GM12878 (cell line): ENCODE measurements around the gene CACNA2D1. TPM values are rescaled to one million over a fixed set of nuclear protein-coding genes. Genes with fewer than 3 reads are reported as not detected.

Experiments
- ATAC-seq: fragments of 200-7000 bp; cut with Tn5 transposase; 3 replicates; pipeline ENCODE4 v1.9.1; 2020; ENCODE audit warnings: mild to moderate bottlenecking, moderate library complexity
- BruUV-seq: library from RNA; stranded (reverse); fragments of 400-500 nt; replicated peaks from 2 replicates; lab custom pipeline; 2021; lab: Mats Ljungman, UMichigan
- CTCF ChIA-PET: fragments of 300-600 bp; sonication (Branson Sonifier 250); formaldehyde crosslinking; extraction: SDS; loops from one replicate; lab custom pipeline; 2021; ENCODE audit warnings: inconsistent platforms; lab: Yijun Ruan, JAX
- POLR2A ChIA-PET: fragments of 350-600 bp; formaldehyde crosslinking; extraction: SDS; loops from one replicate; lab custom pipeline; 2021; ENCODE audit warnings: inconsistent platforms; lab: Charles Lee
- RAD21 ChIA-PET: fragments of 300-600 bp; sonication (Branson Sonifier 250); formaldehyde crosslinking; loops from one replicate; lab custom pipeline; 2023; ENCODE audit warnings: antibody characterized with exemption; ENCODE audit not compliant: unreplicated experiment; lab: Charles Lee
- SMC1A ChIA-PET: fragments of 300-600 bp; sonication (Branson Sonifier 250); formaldehyde crosslinking; loops from one replicate; lab custom pipeline; 2023; ENCODE audit not compliant: unreplicated experiment, uncharacterized antibody; lab: Charles Lee
- DNase-seq: peaks from one replicate; pipeline ENCODE4 v3.0.0-alpha.2; 2011; ENCODE audit warnings: low read depth, low spot score
- FAIRE-seq: peaks from 3 replicates; lab custom pipeline; 2011; peaks lifted over from hg19 to GRCh38; lab: Jason Lieb, UNC
- H2AFZ ChIP-seq: 2 replicates; pipeline ENCODE4 v1.6.0; 2011; ENCODE audit warnings: low read depth, low read length, control low read depth; ENCODE audit not compliant: control insufficient read depth
- H3K27ac ChIP-seq: 2 replicates; pipeline ENCODE4 v1.5.1; 2011; ENCODE audit warnings: control low read depth; ENCODE audit not compliant: control insufficient read depth, insufficient read depth
- H3K27me3 ChIP-seq, 2 experiments: replicated peaks in 1 of 2; 2 replicates each; pipeline versions ENCODE4 v1.6.0 to v1.6.1; 2011; ENCODE audit warnings: low read length in 1 of 2; ENCODE audit not compliant: control insufficient read depth in 2 of 2, insufficient read depth in 2 of 2
- H3K36me3 ChIP-seq, 2 experiments: 2 replicates each; pipeline ENCODE4 v1.5.1; 2011; ENCODE audit warnings: low read length in 1 of 2; ENCODE audit not compliant: control insufficient read depth in 2 of 2, insufficient read depth in 2 of 2
- H3K4me1 ChIP-seq: 2 replicates; pipeline ENCODE4 v1.6.1; 2011; ENCODE audit warnings: mild to moderate bottlenecking, low read length, moderate library complexity, mixed read lengths; ENCODE audit not compliant: control insufficient read depth, insufficient read depth
- H3K4me2 ChIP-seq: 2 replicates; pipeline ENCODE4 v1.6.0; 2011; ENCODE audit warnings: control low read depth; ENCODE audit not compliant: control insufficient read depth, insufficient read depth
- H3K4me3 ChIP-seq: fragments of 200-600 bp; sonication (generic); 2 replicates; pipeline ENCODE4 v1.5.1; 2016
- H3K79me2 ChIP-seq: 2 replicates; pipeline ENCODE4 v1.6.0; 2011; ENCODE audit warnings: low read length; ENCODE audit not compliant: control insufficient read depth, insufficient read depth
- H3K9ac ChIP-seq: 2 replicates; pipeline ENCODE4 v1.8.0; 2011; ENCODE audit warnings: low read length, control low read depth, mixed read lengths; ENCODE audit not compliant: control insufficient read depth, insufficient read depth
- H3K9me3 ChIP-seq: replicated peaks from 3 replicates; pipeline ENCODE4 v1.5.1; 2011; ENCODE audit warnings: mild to moderate bottlenecking, low read length; ENCODE audit not compliant: control insufficient read depth, insufficient read depth
- H4K20me1 ChIP-seq: 2 replicates; pipeline ENCODE4 v1.6.0; 2011; ENCODE audit not compliant: control insufficient read depth, insufficient read depth
- BCL11A ChIP-seq: IDR thresholded peaks from 2 replicates; pipeline ENCODE4 v1.6.1; 2011; ENCODE audit warnings: low read depth, low read length
- CBX3 ChIP-seq: fragments of 200-600 bp; sonication (generic); IDR thresholded peaks from 2 replicates; pipeline ENCODE4 v1.6.1; 2016; ENCODE audit warnings: low read depth, borderline replicate concordance
- CEBPZ ChIP-seq: fragments of 150-350 bp; IDR thresholded peaks from 2 replicates; pipeline ENCODE4 v1.6.1; 2016; ENCODE audit warnings: low read depth, low read length
- EED ChIP-seq: sonication (generic); IDR thresholded peaks from 2 replicates; pipeline ENCODE4 v1.6.1; 2016; ENCODE audit warnings: antibody characterized with exemption, low read depth
- HDGF ChIP-seq: fragments of 450-650 bp; IDR thresholded peaks from 2 replicates; pipeline ENCODE4 v1.6.1; 2016; ENCODE audit warnings: antibody characterized with exemption
- KLF5 ChIP-seq: fragments of 450-650 bp; IDR thresholded peaks from 2 replicates; pipeline ENCODE4 v1.6.1; 2014; ENCODE audit warnings: mild to moderate bottlenecking; ENCODE audit not compliant: partially characterized antibody
- RAD21 ChIP-seq: IDR thresholded peaks from 2 replicates; pipeline ENCODE4 v1.6.1; 2011; ENCODE audit warnings: mild to moderate bottlenecking, low read depth, low read length, moderate library complexity; ENCODE audit not compliant: insufficient read depth
- RUNX3 ChIP-seq: IDR thresholded peaks from 2 replicates; pipeline ENCODE4 v1.6.1; 2012; ENCODE audit warnings: low read length, inconsistent platforms
- SRF ChIP-seq, 2 experiments: IDR thresholded peaks; 2 replicates each; pipeline ENCODE4 v1.6.1; 2011; ENCODE audit warnings: low read depth in 2 of 2, low read length in 2 of 2, mild to moderate bottlenecking in 1 of 2, moderate library complexity in 1 of 2
- ZNF622 ChIP-seq: fragments of 450-650 bp; IDR thresholded peaks from 2 replicates; pipeline ENCODE4 v1.6.1; 2017; ENCODE audit warnings: mild to moderate bottlenecking, inconsistent platforms
- in situ Hi-C: fragments of 300-500 bp; cut with MboI; formaldehyde crosslinking; loops from 9 replicates; pipeline ENCODE4 v1.14.3; 2018; ENCODE audit warnings: mixed read lengths
- intact Hi-C: fragments of 100-400 bp; cut with micrococcal nuclease; formaldehyde crosslinking; loops from one replicate; pipeline ENCODE4 v1.14.2; 2022; ENCODE audit not compliant: unreplicated experiment
- polyA plus RNA-seq, 11 experiments: library from polyadenylated mRNA; depleted of rRNA in 4 of 11; unstranded in 6 of 11; stranded (reverse) in 5 of 11; fragments of >200 nt; fragmentation: Nextera tagmentation in 4 of 11; fragmentation: Illumina TruSeq in 1 of 11; extraction: Ambion mirVana in 4 of 11; extraction: Trizol in 1 of 11; gene quantifications; 1 replicate in 1 of 11; 2 replicates in 10 of 11; pipeline versions ENCODE4 v1.2.1 to v1.2.3, GENCODE V29; 2011 to 2016; ENCODE audit warnings: inconsistent platforms in 2 of 11, missing spikeins in 2 of 11, low read depth in 1 of 11
- total RNA-seq, 4 experiments: library from RNA; depleted of rRNA in 3 of 4; stranded (reverse); fragments of >200 nt in 3 of 4; fragmentation: Illumina TruSeq in 1 of 4; extraction: Trizol in 1 of 4; gene quantifications; 2 replicates each; pipeline versions ENCODE4 v1.2.1 to v1.2.3, GENCODE V29; 2013 to 2021
- TF ChIP-seq, protein P1 (sequence below): fragments of 450-650 bp; formaldehyde crosslinking; IDR thresholded peaks from 2 replicates; pipeline ENCODE4 v1.5.0; 2022; ENCODE audit warnings: mild to moderate bottlenecking, missing genetic modification characterization

CACNA2D1 gene
- total and polyA plus RNA-seq, 10 of the 15 experiments (the other 5 are each of a cell fraction or from before 2014, with no cell fraction given) = 0.14 to 14.8 (median 0.97) TPM

DNA sequence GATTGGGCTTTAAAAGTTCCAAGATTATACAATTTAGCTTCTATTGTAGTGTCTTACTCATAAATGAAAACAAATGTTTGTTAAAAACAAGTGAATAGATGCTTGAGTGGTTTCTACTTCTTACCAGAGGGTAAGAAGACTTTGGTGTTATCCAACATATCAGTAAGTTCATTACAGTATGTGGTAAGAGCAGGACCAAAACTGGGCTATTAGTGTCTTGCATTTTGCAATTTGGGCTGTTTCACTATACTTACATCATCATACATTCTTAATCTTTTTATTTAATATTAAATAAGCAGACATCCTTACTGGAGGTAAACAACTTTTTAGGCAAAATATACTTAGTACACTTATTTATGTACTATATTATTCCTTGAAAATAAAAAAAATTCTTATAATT is 425.4 kb downstream of the CACNA2D1 start:
- FAIRE-seq = no peak
- ChIA-PET POLR2A (no interaction called here), CTCF (interaction anchor here (0.7 to 8.3 kb wide), 6 partner anchors 15 to 534 kb away, joined by 3 to 96 read pairs (median 10); no protein-coding TSS in a partner anchor), SMC1A (interaction anchor here (0.6 to 8.5 kb wide), 7 partner anchors 11 to 705 kb away, joined by 3 to 89 read pairs (median 4); no protein-coding TSS in a partner anchor), RAD21 (interaction anchor here (5.9 kb wide), 1 partner anchor 518 kb away, joined by 54 read pairs; no protein-coding TSS in a partner anchor)
- no peak overlapping the region for H3K9ac ChIP-seq
- H3K27ac ChIP-seq = no peak overlapping the region
- H4K20me1 ChIP-seq = no peaks in the 10 kb centered on the region
- in situ Hi-C loops (loop anchor here (5.0 kb wide), 1 partner anchor 516 kb away; no protein-coding TSS in a partner anchor), intact Hi-C loops (loop anchor here (10.0 kb wide), 2 partner anchors 133 to 303 kb away; no protein-coding TSS in a partner anchor)
- H3K9me3 ChIP-seq = no peaks in the 10 kb centered on the region
- H3K36me3 ChIP-seq = no peaks in the 10 kb centered on the region
- H3K4me3 ChIP-seq = no peak overlapping the region
- H3K79me2 ChIP-seq = no peaks in the 10 kb centered on the region
- DNase-seq = no peak
- H2AFZ ChIP-seq = no peak overlapping the region
- no peaks in the 10 kb centered on the region for H3K4me1 ChIP-seq
- no TSS peak for BruUV-seq
- no peak for TF ChIP-seq HDGF
- TF ChIP-seq ZNF622 = no peak
- no peak for TF ChIP-seq KLF5
- no peak for TF ChIP-seq CBX3
- no peak for TF ChIP-seq RUNX3
- TF ChIP-seq SRF (IDR thresholded peaks at IDR 0.05; ENCODE audit: low read depth in 2 of 2, low read length in 2 of 2) = no peak
- TF ChIP-seq, protein P1, sequence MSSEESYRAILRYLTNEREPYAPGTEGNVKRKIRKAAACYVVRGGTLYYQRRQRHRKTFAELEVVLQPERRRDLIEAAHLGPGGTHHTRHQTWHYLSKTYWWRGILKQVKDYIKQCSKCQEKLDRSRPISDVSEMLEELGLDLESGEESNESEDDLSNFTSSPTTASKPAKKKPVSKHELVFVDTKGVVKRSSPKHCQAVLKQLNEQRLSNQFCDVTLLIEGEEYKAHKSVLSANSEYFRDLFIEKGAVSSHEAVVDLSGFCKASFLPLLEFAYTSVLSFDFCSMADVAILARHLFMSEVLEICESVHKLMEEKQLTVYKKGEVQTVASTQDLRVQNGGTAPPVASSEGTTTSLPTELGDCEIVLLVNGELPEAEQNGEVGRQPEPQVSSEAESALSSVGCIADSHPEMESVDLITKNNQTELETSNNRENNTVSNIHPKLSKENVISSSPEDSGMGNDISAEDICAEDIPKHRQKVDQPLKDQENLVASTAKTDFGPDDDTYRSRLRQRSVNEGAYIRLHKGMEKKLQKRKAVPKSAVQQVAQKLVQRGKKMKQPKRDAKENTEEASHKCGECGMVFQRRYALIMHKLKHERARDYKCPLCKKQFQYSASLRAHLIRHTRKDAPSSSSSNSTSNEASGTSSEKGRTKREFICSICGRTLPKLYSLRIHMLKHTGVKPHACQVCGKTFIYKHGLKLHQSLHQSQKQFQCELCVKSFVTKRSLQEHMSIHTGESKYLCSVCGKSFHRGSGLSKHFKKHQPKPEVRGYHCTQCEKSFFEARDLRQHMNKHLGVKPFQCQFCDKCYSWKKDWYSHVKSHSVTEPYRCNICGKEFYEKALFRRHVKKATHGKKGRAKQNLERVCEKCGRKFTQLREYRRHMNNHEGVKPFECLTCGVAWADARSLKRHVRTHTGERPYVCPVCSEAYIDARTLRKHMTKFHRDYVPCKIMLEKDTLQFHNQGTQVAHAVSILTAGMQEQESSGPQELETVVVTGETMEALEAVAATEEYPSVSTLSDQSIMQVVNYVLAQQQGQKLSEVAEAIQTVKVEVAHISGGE (CRISPR knock-in tag) = no peak
- TF ChIP-seq EED = no peak
- no peak for TF ChIP-seq BCL11A
- TF ChIP-seq RAD21 = no peak
- TF ChIP-seq CEBPZ = no peak
- ATAC-seq = no peak
- no peak overlapping the region for H3K4me2 ChIP-seq
- H3K27me3 ChIP-seq = no peaks in the 10 kb centered on the region
